ENCODE data around the gene LRP2.

Gene LRP2

GRCh38 chr2:169349535-169349934, 12.8 kb downstream of the LRP2 start:
- no peak overlapping the region for H4K8ac ChIP-seq (ENCODE audit: low read length)
- H2BK120ac ChIP-seq (ENCODE audit: low read depth, low read length) = no peak overlapping the region
- H3K27ac ChIP-seq (ENCODE audit: low read length, poor library complexity, severe bottlenecking) = no peak overlapping the region
- H3K18ac ChIP-seq (ENCODE audit: low read depth in 1 of 2, low read length in 2 of 2) = no peak overlapping the region
- H2BK5ac ChIP-seq (ENCODE audit: low read depth, low read length, poor library complexity, severe bottlenecking) = no peak overlapping the region
- no peak overlapping the region for H3K14ac ChIP-seq (ENCODE audit: low read length in 2 of 2)
- no peak for DNase-seq
- no peak overlapping the region for H4K91ac ChIP-seq (ENCODE audit: low read length)
- peaks cover 2% of the 10 kb centered on the region for H3K9me3 ChIP-seq (ENCODE audit: control insufficient read depth, low read length)
- H2AK5ac ChIP-seq (ENCODE audit: low read length, severe bottlenecking) = no peak overlapping the region
- no peak overlapping the region for H3K23ac ChIP-seq (ENCODE audit: low read length in 2 of 2)
- no peaks in the 10 kb centered on the region for H3K4me1 ChIP-seq (ENCODE audit: control insufficient read depth, insufficient read depth, low read depth, low read length)
- WGBS = 31% methylated on average over 1 of the region's 2 CpGs
- H3K27me3 ChIP-seq (ENCODE audit: control insufficient read depth in 1 of 2, insufficient read depth in 1 of 2, low read length in 2 of 2) = peaks cover 0 to 5% of the 10 kb centered on the region in 2 experiments
- no peak overlapping the region for H3K4me2 ChIP-seq (ENCODE audit: low read length, poor library complexity, severe bottlenecking)
- no peak overlapping the region for H2AFZ ChIP-seq (ENCODE audit: low read depth, low read length)
- H2BK15ac ChIP-seq (ENCODE audit: low read depth, poor library complexity, severe bottlenecking) = no peak overlapping the region
- H3K79me1 ChIP-seq (replicated peaks; ENCODE audit: low read length, poor library complexity, severe bottlenecking) = no peaks in the 10 kb centered on the region
- no peaks in the 10 kb centered on the region for H3K36me3 ChIP-seq (ENCODE audit: control insufficient read depth in 1 of 2, insufficient read depth in 2 of 2, low read depth in 1 of 2, low read length in 2 of 2)
- H3K4ac ChIP-seq (ENCODE audit: low read depth in 1 of 2, low read length in 2 of 2) = no peak overlapping the region
- H3K4me3 ChIP-seq (ENCODE audit: insufficient read depth in 1 of 2, low read depth in 1 of 2, low read length in 2 of 2) = no peak overlapping the region
- H2BK12ac ChIP-seq (ENCODE audit: low read length in 2 of 2) = no peak overlapping the region
- H3K9ac ChIP-seq (ENCODE audit: low read length) = no peak overlapping the region

GRCh38 chr2:169348321-169349024, 13.9 kb downstream of the LRP2 start:
- H4K91ac ChIP-seq (ENCODE audit: low read length) = no peak overlapping the region
- no peak overlapping the region for H2BK12ac ChIP-seq (ENCODE audit: low read length in 2 of 2)
- H3K9me3 ChIP-seq (ENCODE audit: control insufficient read depth, low read length) = peaks cover 2% of the 10 kb centered on the region
- 67% methylated on average over 2 of the region's 6 CpGs for WGBS
- no peak overlapping the region for H2BK15ac ChIP-seq (ENCODE audit: low read depth, poor library complexity, severe bottlenecking)
- H3K36me3 ChIP-seq (ENCODE audit: control insufficient read depth in 1 of 2, insufficient read depth in 2 of 2, low read depth in 1 of 2, low read length in 2 of 2) = no peaks in the 10 kb centered on the region
- no peak overlapping the region for H3K27ac ChIP-seq (ENCODE audit: low read length, poor library complexity, severe bottlenecking)
- no peak overlapping the region for H3K4ac ChIP-seq (ENCODE audit: low read depth in 1 of 2, low read length in 2 of 2)
- no peak overlapping the region for H4K8ac ChIP-seq (ENCODE audit: low read length)
- no peak overlapping the region for H2AFZ ChIP-seq (ENCODE audit: low read depth, low read length)
- H3K14ac ChIP-seq (ENCODE audit: low read length in 2 of 2) = no peak overlapping the region
- H3K9ac ChIP-seq (ENCODE audit: low read length) = no peak overlapping the region
- H3K27me3 ChIP-seq (ENCODE audit: control insufficient read depth in 1 of 2, insufficient read depth in 1 of 2, low read length in 2 of 2) = peaks cover 0 to 5% of the 10 kb centered on the region in 2 experiments
- H3K4me3 ChIP-seq (ENCODE audit: insufficient read depth in 1 of 2, low read depth in 1 of 2, low read length in 2 of 2) = no peak overlapping the region
- H2BK5ac ChIP-seq (ENCODE audit: low read depth, low read length, poor library complexity, severe bottlenecking) = no peak overlapping the region
- no peak overlapping the region for H2AK5ac ChIP-seq (ENCODE audit: low read length, severe bottlenecking)
- H3K79me1 ChIP-seq (replicated peaks; ENCODE audit: low read length, poor library complexity, severe bottlenecking) = no peaks in the 10 kb centered on the region
- H3K4me1 ChIP-seq (ENCODE audit: control insufficient read depth, insufficient read depth, low read depth, low read length) = no peaks in the 10 kb centered on the region
- no peak overlapping the region for H2BK120ac ChIP-seq (ENCODE audit: low read depth, low read length)
- no peak for DNase-seq
- H3K4me2 ChIP-seq (ENCODE audit: low read length, poor library complexity, severe bottlenecking) = no peak overlapping the region
- no peak overlapping the region for H3K18ac ChIP-seq (ENCODE audit: low read depth in 1 of 2, low read length in 2 of 2)
- no peak overlapping the region for H3K23ac ChIP-seq (ENCODE audit: low read length in 2 of 2)

DNA sequence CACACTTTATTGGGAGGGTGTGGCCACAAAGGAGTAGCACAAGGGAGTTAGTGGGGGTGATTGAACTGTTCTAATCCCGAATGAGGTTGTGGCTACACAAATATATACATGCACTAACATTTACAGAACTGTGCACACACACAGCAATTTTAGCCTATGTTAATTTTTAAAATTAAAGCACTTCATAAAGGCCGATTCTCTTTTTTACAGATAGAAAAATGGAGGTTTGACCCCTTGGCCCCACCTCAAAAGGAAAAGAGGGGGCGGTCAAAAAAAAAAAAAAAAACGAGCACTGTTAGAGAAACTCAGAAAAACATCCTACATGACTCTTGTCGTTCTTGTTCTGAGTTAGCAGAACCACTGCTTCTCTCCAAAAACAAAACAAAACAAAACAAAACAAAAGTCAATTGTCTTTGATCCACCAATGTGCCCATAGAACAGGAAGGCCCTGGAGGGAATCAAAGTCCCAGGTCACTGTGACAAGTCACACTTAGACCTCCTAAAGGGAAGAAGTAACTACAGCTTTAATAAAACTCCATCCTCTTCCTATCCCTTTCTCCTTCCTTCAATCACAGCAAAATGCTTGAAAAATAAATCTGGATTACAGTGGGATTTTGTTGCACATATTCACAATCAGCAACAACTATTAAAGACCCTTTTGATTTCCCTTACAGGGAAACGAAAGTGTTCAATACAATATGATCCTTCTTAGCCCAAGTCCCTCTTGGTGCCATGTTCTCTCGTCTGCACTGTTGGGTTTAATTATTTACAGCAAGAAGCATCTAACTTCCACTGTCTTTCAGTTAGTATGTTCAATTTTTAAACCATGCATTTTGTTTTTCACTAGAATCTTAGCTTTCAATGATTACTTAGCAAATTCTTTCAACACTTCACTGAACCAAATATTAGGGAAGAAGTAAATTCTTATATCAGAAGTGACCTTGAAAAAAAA, 16.6 kb downstream of the LRP2 start:
- Histone ChIP-seq H3K27me3 (ENCODE audit: control insufficient read depth in 1 of 2, insufficient read depth in 1 of 2, low read length in 2 of 2) (peaks cover 0 to 5% of the 10 kb centered on the region in 2 experiments), H3K14ac (ENCODE audit: low read length in 2 of 2) (no peak overlapping the region), H3K4ac (ENCODE audit: low read depth in 1 of 2, low read length in 2 of 2) (no peak overlapping the region), H3K18ac (ENCODE audit: low read depth in 1 of 2, low read length in 2 of 2) (no peak overlapping the region), H4K91ac (ENCODE audit: low read length) (no peak overlapping the region), H3K23ac (ENCODE audit: low read length in 2 of 2) (no peak overlapping the region), H2BK12ac (ENCODE audit: low read length in 2 of 2) (no peak overlapping the region), H2AK5ac (ENCODE audit: low read length, severe bottlenecking) (no peak overlapping the region), H2BK5ac (ENCODE audit: low read depth, low read length, poor library complexity, severe bottlenecking) (no peak overlapping the region), H3K36me3 (ENCODE audit: control insufficient read depth in 1 of 2, insufficient read depth in 2 of 2, low read depth in 1 of 2, low read length in 2 of 2) (no peaks in the 10 kb centered on the region), H3K9ac (ENCODE audit: low read length) (no peak overlapping the region), H4K8ac (ENCODE audit: low read length) (no peak overlapping the region), H3K9me3 (ENCODE audit: control insufficient read depth, low read length) (peaks cover 2% of the 10 kb centered on the region), H3K27ac (ENCODE audit: low read length, poor library complexity, severe bottlenecking) (peak overlapping the region; percentile 43), H2BK15ac (ENCODE audit: low read depth, poor library complexity, severe bottlenecking) (no peak overlapping the region), H2AFZ (ENCODE audit: low read depth, low read length) (no peak overlapping the region), H2BK120ac (ENCODE audit: low read depth, low read length) (no peak overlapping the region), H3K79me1 (replicated peaks; ENCODE audit: low read length, poor library complexity, severe bottlenecking) (no peaks in the 10 kb centered on the region), H3K4me1 (ENCODE audit: control insufficient read depth, insufficient read depth, low read depth, low read length) (peaks cover 3% of the 10 kb centered on the region), H3K4me3 (ENCODE audit: insufficient read depth in 1 of 2, low read depth in 1 of 2, low read length in 2 of 2) (no peak overlapping the region), H3K4me2 (ENCODE audit: low read length, poor library complexity, severe bottlenecking) (no peak overlapping the region)
- WGBS = 64% methylated on average over 6 of the region's 7 CpGs
- DNase-seq = no peak
